Stimulated activated CD4-positive, alpha-beta T cell treated with anti-CD3 and anti-CD28 coated beads, Interleukin-4, amount 100 ng/mL, for 1 hour (primary cell): ENCODE data around the gene CCDC141.
A peak's percentile ranks its signal among the peaks of the same experiment; 100 is the strongest.
"Not testable (repeated sequence)": the region's sequence is repeated elsewhere in the genome, so short reads cannot be mapped to it uniquely, and the experiment has no call there.

Source experiments
- DNase-seq: peaks from one replicate; pipeline ENCODE4 v3.0.0-alpha.2; 2020

Gene CCDC141

GRCh38 chr2:179037807-179038206, 12.1 kb downstream of the CCDC141 start:
- no peak for DNase-seq

GRCh38 chr2:179036353-179036905, 13.5 kb downstream of the CCDC141 start:
- no peak for DNase-seq

- peak; percentile 11 for DNase-seq
Observed at GRCh38 chr2:179031731-179032408, 18.1 kb downstream of the CCDC141 start.

GRCh38 chr2:179024445-179024844, 25.5 kb downstream of the CCDC141 start:
- DNase-seq: no peak

GRCh38 chr2:179022685-179023084, 27.3 kb downstream of the CCDC141 start:
- DNase-seq: no peak

GRCh38 chr2:179021258-179021657, 28.7 kb downstream of the CCDC141 start:
- no peak for DNase-seq

GRCh38 chr2:179020156-179020750, 29.7 kb downstream of the CCDC141 start:
- peak; percentile 52 for DNase-seq

- DNase-seq: no peak
Observed at GRCh38 chr2:179019260-179019659, 30.7 kb downstream of the CCDC141 start.

- DNase-seq: no peak
Observed at GRCh38 chr2:179017773-179018357, 32.1 kb downstream of the CCDC141 start.

GRCh38 chr2:179014189-179014588, 35.7 kb downstream of the CCDC141 start:
- not testable (repeated sequence) for DNase-seq

GRCh38 chr2:179005976-179006375, 44.0 kb downstream of the CCDC141 start:
- DNase-seq: no peak

- no peak for DNase-seq
Observed at GRCh38 chr2:178999476-178999875, 50.5 kb downstream of the CCDC141 start.

- DNase-seq: no peak
Observed at GRCh38 chr2:178998539-178998938, 51.4 kb downstream of the CCDC141 start.

GRCh38 chr2:178997477-178997876, 52.5 kb downstream of the CCDC141 start:
- no peak for DNase-seq

- DNase-seq: no peak
Observed at GRCh38 chr2:178997067-178997466, 52.9 kb downstream of the CCDC141 start.

- no peak for DNase-seq
Observed at GRCh38 chr2:178994264-178994663, 55.7 kb downstream of the CCDC141 start.

- DNase-seq: no peak
Observed at GRCh38 chr2:178993788-178994187, 56.1 kb downstream of the CCDC141 start.

GRCh38 chr2:178992719-178993118, 57.2 kb downstream of the CCDC141 start:
- not testable (repeated sequence) for DNase-seq

- no peak for DNase-seq
Observed at GRCh38 chr2:178990533-178991241, 59.2 kb downstream of the CCDC141 start.

- DNase-seq: not testable (repeated sequence)
Observed at GRCh38 chr2:178989424-178989823, 60.5 kb downstream of the CCDC141 start.

- not testable (repeated sequence) for DNase-seq
Observed at GRCh38 chr2:178982652-178983051, 67.3 kb downstream of the CCDC141 start.

GRCh38 chr2:178980815-178981214, 69.1 kb downstream of the CCDC141 start:
- DNase-seq: no peak

- DNase-seq: no peak
Observed at GRCh38 chr2:178978667-178979066, 71.3 kb downstream of the CCDC141 start.
